Testis (tissue), 3 donors: Measurements from ENCODE around the gene DEPDC5. TPM values are rescaled to one million over a fixed set of nuclear protein-coding genes. Genes with fewer than 3 reads are reported as not detected.

ENCODE experiments used
- DNase-seq: peaks from one replicate; pipeline ENCODE4 v3.0.0-alpha.2; 2019
- H3K27ac ChIP-seq, 2 donors: fragments of 200-600 bp; sonication (generic); one replicate each; pipeline ENCODE4 v1.5.1; 2019
- H3K27me3 ChIP-seq: fragments of 200-600 bp; sonication (generic); one replicate; pipeline ENCODE4 v1.5.1; 2019
- H3K36me3 ChIP-seq: fragments of 200-600 bp; sonication (generic); one replicate; pipeline ENCODE4 v1.5.1; 2017; ENCODE audit warnings: low read depth; ENCODE audit errors: missing control alignments
- H3K4me1 ChIP-seq: fragments of 200-600 bp; sonication (generic); one replicate; pipeline ENCODE4 v1.5.1; 2019
- H3K4me3 ChIP-seq, 2 donors: fragments of 200-600 bp; sonication (generic); one replicate each; pipeline ENCODE4 v1.5.1; 2017 to 2019
- H3K9me3 ChIP-seq: fragments of 200-600 bp; sonication (generic); one replicate; pipeline ENCODE4 v1.5.1; 2017
- CTCF ChIP-seq, 3 experiments: fragments of 450-650 bp in 2 of 3; fragments of 200-600 bp in 1 of 3; sonication (generic) in 1 of 3; IDR thresholded peaks; one replicate each; pipeline ENCODE4 v1.5.1; 2016 to 2019; ENCODE audit warnings: antibody characterized with exemption in 3 of 3, mild to moderate bottlenecking in 2 of 3, moderate library complexity in 1 of 3
- POLR2A ChIP-seq: fragments of 450-650 bp; IDR thresholded peaks from one replicate; pipeline ENCODE4 v1.6.1; 2017; ENCODE audit warnings: antibody characterized with exemption, mild to moderate bottlenecking, moderate library complexity
- WGBS, 2 donors: methylation state at CpG; one replicate each; pipeline ENCODE4 v1.1.5; 2018; 5-methylcytosine and 5-hydroxymethylcytosine counted together
- intact Hi-C: fragments of 100-400 bp; cut with DNase I; formaldehyde crosslinking; loops from one replicate; pipeline ENCODE4 v1.15.1; 2023; ENCODE audit warnings: low total_unique reads
- polyA plus RNA-seq: library from polyadenylated mRNA; stranded (reverse); fragments of 350-450 nt; fragmentation: Illumina TruSeq; extraction: RNeasy Lipid Tissue Mini Kit (QIAGEN cat#74804); gene quantifications from one replicate; pipeline ENCODE4 v1.2.3, GENCODE V29; 2014; ENCODE audit warnings: low read depth, low replicate concordance; ENCODE audit not compliant: insufficient read depth
- total RNA-seq, 2 donors: library from RNA; depleted of rRNA; stranded (reverse); fragments of >200 nt; gene quantifications; one replicate each; pipeline ENCODE4 v1.2.3, GENCODE V29; 2016

DEPDC5 gene
- total and polyA plus RNA-seq, 3 donors from 2014 or later = 22.1 to 70.6 (median 57.8) TPM

- Histone ChIP-seq H3K27ac (no peak overlapping the region), H3K4me1 (peaks cover 4% of the 10 kb centered on the region), H3K36me3 (no peaks in the 10 kb centered on the region), H3K4me3 (no peak overlapping the region), H3K27me3 (no peaks in the 10 kb centered on the region), H3K9me3 (no peaks in the 10 kb centered on the region)
- TF ChIP-seq POLR2A = no peak
- TF ChIP-seq CTCF (IDR thresholded peaks at IDR 0.05) = no peak
- intact Hi-C loops = no loop called here
- DNase-seq = no peak
- 74 to 83% methylated on average over 1 of the region's 1 CpG for WGBS, 2 donors
Measured at GRCh38 chr22:31896472-31896871, 142.7 kb downstream of the DEPDC5 start.

- WGBS, 2 donors = 74 to 84% methylated on average over 16 of the region's 16 CpGs
- DNase-seq = no peak
- no peak overlapping the region for H3K4me3 ChIP-seq
- H3K27me3 ChIP-seq = no peaks in the 10 kb centered on the region
- intact Hi-C loops = no loop called here
- H3K9me3 ChIP-seq = no peaks in the 10 kb centered on the region
- H3K27ac ChIP-seq = no peak overlapping the region
- peaks cover 4% of the 10 kb centered on the region for H3K4me1 ChIP-seq
- TF ChIP-seq CTCF (IDR thresholded peaks at IDR 0.05) = no peak
- TF ChIP-seq POLR2A = no peak
- H3K36me3 ChIP-seq = no peaks in the 10 kb centered on the region
Measured at GRCh38 chr22:31897842-31898805, 144.3 kb downstream of the DEPDC5 start.

GRCh38 chr22:31898926-31899325 is 145.1 kb downstream of the DEPDC5 start:
- no peak for TF ChIP-seq CTCF (IDR thresholded peaks at IDR 0.05)
- no peak for TF ChIP-seq POLR2A
- intact Hi-C loops = no loop called here
- peaks cover 4% of the 10 kb centered on the region for H3K4me1 ChIP-seq
- no peaks in the 10 kb centered on the region for H3K9me3 ChIP-seq
- no peaks in the 10 kb centered on the region for H3K36me3 ChIP-seq
- H3K4me3 ChIP-seq = no peak overlapping the region
- no peaks in the 10 kb centered on the region for H3K27me3 ChIP-seq
- 88 to 93% methylated on average over 2 of the region's 2 CpGs for WGBS, 2 donors
- no peak for DNase-seq
- H3K27ac ChIP-seq = no peak overlapping the region

GRCh38 chr22:31899669-31900068 is 145.8 kb downstream of the DEPDC5 start:
- H3K4me1 ChIP-seq = peaks cover 4% of the 10 kb centered on the region
- no peak for DNase-seq
- no peak overlapping the region for H3K4me3 ChIP-seq
- no peaks in the 10 kb centered on the region for H3K27me3 ChIP-seq
- no peaks in the 10 kb centered on the region for H3K36me3 ChIP-seq
- no peak for TF ChIP-seq CTCF (IDR thresholded peaks at IDR 0.05)
- TF ChIP-seq POLR2A = no peak
- no peak overlapping the region for H3K27ac ChIP-seq
- intact Hi-C loops = no loop called here
- H3K9me3 ChIP-seq = no peaks in the 10 kb centered on the region
- whole genome bisulfite sequencing, 2 donors = 94 to 96% methylated on average over 4 of the region's 4 CpGs
